SK-N-SH (cell line): ENCODE measurements around the gene SEMA3G.
A peak's percentile ranks its signal among the peaks of the same experiment; 100 is the strongest.

ENCODE experiments used
- CHD2 ChIP-seq: fragments of 150-350 bp; IDR thresholded peaks from 2 replicates; pipeline ENCODE4 v1.6.1; 2018; ENCODE audit warnings: low read length; ENCODE audit not compliant: partially characterized antibody
- YY1 ChIP-seq: IDR thresholded peaks from 2 replicates; pipeline ENCODE4 v1.4.0; 2012; ENCODE audit warnings: low read depth, mild to moderate bottlenecking
- TF ChIP-seq, protein P1 (sequence below): fragments of 200-600 bp; sonication (generic); IDR thresholded peaks from 2 replicates; pipeline ENCODE4 v1.6.1; 2017; ENCODE audit warnings: antibody characterized with exemption, mild to moderate bottlenecking, moderate library complexity

DNA sequence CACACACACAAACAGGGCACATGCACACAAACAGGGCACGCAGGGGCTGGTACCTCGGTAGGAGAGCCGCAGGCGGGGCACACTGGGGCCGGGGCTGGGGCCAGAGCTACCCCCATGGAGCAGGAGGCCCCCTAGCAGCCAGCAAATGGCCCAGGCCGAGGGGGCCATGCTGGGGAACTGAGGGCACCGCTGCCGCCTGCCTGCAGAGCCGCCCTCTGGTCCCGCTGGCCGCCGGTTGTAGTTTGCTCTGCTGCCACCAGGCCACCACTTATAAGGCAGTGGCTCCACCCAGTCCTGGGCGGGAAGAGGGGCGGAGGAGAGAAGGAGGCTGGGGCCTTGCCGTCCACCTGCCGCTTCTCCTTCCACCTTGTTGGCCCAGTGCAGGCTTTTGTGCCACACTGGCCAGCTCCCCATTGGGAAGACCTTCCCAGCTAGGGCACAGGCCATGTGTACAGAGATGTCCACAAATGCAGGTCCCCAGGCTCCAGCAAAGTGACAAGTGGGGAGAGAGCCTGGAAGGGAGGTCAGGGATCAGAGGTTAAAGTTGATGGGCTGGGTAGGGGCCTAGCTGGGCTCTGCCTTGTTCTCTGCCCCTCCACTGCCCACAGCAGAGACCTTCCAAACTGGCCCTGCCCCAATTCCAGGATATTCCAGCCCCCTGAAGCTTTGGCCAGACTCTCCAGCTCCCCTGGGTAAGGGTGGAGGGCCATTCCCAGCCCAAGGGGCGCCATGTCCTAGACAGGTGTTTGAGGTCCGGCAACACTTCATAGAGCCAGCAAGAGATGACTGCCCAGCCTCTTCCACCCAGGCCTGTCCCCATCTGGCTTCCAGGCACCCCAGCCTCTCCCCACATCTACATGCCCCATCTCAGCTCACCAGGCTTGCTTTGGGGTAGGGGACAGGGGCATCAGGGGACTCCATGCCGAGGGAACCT lies at the start of gene SEMA3G:
- TF ChIP-seq, protein P1, sequence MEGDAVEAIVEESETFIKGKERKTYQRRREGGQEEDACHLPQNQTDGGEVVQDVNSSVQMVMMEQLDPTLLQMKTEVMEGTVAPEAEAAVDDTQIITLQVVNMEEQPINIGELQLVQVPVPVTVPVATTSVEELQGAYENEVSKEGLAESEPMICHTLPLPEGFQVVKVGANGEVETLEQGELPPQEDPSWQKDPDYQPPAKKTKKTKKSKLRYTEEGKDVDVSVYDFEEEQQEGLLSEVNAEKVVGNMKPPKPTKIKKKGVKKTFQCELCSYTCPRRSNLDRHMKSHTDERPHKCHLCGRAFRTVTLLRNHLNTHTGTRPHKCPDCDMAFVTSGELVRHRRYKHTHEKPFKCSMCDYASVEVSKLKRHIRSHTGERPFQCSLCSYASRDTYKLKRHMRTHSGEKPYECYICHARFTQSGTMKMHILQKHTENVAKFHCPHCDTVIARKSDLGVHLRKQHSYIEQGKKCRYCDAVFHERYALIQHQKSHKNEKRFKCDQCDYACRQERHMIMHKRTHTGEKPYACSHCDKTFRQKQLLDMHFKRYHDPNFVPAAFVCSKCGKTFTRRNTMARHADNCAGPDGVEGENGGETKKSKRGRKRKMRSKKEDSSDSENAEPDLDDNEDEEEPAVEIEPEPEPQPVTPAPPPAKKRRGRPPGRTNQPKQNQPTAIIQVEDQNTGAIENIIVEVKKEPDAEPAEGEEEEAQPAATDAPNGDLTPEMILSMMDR, result peak; percentile 40; the same call in 1 of the 2 replicates
- TF ChIP-seq YY1, result no peak
- TF ChIP-seq CHD2, result no peak
